Right kidney (tissue), 9 donors: ENCODE measurements around the gene CETN1.

Source experiments
- DNase-seq: peaks from one replicate; pipeline ENCODE4 v3.0.0-alpha.2; 2016
- long read RNA-seq, 8 donors: transcript quantifications; one replicate each; lab custom pipeline, GENCODE V29; 2026

CETN1 gene
- long read RNA-seq, donor 1, result 0 reads
- long read RNA-seq, donor 2, result 0 reads
- long read RNA-seq, donor 3, result 0 reads
- long read RNA-seq, donor 4, result 0 reads
- long read RNA-seq, donor 5, result 0 reads
- long read RNA-seq, donor 6, result 0 reads
- long read RNA-seq, donor 7, result 0 reads
- long read RNA-seq, donor 8, result 0 reads

GRCh38 chr18:580154-580553 is at the start of gene CETN1:
Gene CETN1 (plus strand): TSS chr18:580380. CDS start chr18:580409, 29 bp downstream.
- no peak for DNase-seq

- DNase-seq, result no peak
Measured at GRCh38 chr18:532018-532417, 48.2 kb upstream of the CETN1 start.

- no peak for DNase-seq
Measured at GRCh38 chr18:532632-533031, 47.5 kb upstream of the CETN1 start.

DNA sequence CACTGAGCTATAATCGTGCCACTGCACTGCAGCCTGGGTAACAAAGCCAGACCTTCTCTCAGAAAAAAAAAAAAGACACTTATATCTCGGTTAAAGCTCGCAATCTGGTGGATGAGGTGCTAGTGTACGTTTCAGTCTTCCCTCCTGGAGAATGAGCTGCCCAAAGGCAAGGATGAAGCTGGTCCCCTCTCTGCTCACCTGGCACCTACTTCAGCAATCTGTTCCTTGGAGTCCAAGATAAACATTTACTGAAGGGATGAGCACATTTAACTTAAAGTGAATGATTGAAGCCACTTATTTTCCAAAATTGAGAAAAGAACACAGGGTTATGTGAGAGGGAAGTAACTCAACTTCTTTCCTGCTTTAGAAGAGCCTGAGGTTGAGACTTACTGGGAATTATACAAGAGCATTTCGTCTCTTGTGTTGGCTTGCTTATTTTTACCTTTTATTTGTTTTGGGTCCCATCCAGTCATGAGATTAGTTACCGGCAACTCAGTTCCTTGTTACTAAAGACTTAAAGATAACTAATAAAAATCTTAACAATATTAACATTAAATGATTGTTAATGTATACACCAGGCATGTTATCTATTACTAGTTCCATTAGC is 46.1 kb upstream of the CETN1 start:
- DNase-seq, result no peak

DNA sequence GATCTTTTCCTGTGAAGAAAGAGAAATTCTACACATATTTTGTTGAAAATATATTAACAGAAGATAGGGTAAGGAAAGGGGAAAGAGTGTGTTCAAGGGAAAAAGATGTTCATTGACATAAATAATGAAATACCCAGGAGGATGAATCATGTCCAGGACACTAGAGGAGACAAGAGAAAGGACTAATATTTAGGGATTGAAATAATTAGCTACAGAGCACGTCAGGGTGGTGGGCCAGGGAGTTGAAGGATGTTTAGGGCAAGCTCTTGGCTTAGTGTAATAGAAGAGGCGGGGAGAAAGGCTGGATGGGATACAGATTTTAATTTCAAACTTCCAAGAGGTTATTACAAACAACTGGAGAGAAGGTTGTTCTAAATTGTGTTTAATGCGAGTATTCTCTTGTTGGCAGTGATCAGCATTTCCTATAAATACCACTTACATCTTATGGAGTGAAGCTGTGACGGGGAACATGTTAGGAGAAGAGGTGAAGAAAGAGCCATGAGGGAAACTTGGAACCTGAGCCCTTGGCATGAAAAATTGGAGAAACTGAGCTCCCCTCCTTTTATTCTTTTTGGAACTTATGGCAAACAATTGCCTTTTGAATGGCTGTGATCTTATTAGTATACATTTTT is 36.6 kb upstream of the CETN1 start:
- no peak for DNase-seq

DNA sequence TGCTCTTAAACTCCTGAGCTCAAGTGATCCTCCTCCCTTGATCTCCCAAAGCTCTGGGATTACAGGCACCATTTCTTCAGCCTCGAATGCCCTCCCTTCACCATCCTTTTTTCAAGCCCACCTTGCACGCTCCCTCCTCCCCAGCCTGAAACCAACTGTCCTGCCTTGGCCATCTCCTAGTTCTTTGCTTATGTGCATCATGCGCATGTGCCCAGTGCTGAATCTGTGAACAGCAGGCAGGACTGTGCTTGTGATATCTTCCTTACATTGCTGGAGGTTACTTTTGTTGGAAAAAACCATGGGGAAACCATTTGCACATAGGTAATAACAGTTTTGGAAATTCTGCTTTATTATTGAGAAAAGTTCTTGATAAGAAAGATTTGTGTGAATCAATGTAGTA is 30.2 kb upstream of the CETN1 start:
- no peak for DNase-seq

DNA sequence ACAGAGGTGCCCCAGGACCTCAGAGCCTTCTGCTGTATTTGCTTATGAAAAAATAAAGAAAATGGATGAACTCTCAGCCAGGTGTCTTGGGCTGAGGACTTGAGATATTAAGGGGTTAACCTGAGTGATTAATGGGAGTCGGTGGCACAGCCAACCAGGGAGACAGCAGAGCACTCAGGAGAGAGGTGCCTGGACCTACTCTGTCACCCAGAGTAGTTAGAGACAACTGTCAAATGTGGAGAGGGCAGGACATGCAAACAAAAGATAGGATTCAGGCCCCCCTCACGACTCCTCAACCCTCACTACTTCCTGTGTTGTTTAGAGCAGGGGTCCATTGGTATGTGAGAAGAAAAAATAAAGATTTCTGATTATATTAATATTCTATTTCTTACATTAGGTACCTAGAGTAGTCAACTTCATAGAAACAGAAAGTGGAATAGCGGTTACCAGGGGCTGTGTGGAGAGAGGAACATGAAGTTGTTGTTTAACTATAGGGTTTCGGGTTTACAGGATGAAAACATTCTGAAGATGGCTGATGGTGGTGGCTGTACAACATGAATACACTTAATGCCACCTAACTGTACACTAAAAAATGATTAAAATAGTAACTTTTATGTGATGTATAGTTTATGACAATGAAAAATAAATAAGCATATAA is 28.6 kb upstream of the CETN1 start:
- DNase-seq, result no peak

DNA sequence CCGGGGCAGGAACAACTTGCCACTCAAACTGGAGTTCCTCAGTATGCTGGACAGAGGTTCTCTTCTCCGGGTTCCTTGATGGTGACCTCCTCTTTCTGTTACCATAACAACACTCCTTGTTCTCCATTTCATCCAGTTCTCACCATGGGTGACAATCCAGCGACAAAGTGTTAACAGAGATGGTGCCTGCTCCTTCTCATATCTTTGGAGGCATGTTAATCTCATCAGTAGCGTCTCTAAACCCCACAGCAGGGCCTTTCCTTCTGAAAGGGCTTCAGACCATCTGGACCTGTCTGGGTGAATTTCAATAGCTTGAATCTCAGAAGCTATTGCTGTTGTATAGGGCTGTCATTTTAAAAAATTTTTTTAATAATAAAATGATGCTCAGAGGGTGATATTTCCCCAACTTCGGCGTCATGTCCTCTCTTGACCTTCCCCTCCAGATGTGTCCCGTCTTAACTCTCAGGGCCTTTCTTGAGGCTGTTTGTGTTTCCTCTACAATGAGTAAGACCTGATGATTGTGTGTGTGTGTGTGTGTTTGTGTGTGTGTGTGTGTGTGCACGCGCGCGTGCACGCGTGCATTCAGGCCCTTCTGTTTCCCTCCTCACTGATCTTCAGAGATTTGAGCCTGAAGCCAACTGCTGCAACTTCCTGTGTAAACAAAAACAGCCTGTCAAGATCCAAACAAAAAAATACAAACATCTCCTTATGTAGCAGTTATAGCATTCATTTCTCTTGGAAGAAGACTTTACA is 24.3 kb upstream of the CETN1 start:
- DNase-seq, result peak; percentile 4

DNA sequence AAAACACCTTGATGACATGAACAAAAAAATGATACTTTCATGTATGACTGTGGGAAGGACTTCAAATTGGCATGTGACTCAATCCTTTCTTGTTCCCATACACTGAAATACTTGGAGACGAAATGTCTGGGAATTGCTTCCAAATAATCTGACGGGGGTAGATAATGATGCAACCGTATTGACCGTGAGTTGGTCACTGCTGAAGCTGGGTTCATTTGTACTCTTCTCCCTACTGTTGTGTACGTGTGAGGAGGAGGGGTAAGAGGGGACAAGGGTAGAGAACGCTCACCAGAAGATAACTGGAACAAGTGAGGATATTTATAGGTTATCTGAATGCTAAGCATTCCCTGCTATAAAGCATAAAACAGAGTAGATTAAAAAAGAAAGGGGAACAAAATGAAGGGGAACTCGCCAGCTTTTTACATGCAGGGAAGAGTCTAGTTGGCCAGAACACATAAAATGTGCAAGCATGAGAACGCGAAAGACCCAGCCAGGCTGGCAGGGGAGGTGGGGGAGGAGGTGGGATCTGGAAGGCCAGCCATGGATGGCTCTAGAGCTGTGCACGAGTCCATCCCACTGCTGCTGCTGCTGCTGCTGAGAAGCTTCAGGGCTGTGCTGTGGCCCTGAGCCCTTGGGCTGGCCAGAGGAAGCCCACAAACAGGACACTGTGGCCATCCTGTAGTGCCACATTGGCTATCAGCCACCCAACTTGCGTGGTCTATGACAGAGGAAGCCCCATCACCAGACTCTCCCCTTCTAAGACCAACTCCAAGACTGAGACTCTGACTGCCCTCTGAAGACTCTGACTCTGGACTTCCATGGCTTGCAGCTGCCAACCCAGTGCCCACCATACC is 15.2 kb upstream of the CETN1 start:
- no peak for DNase-seq

DNA sequence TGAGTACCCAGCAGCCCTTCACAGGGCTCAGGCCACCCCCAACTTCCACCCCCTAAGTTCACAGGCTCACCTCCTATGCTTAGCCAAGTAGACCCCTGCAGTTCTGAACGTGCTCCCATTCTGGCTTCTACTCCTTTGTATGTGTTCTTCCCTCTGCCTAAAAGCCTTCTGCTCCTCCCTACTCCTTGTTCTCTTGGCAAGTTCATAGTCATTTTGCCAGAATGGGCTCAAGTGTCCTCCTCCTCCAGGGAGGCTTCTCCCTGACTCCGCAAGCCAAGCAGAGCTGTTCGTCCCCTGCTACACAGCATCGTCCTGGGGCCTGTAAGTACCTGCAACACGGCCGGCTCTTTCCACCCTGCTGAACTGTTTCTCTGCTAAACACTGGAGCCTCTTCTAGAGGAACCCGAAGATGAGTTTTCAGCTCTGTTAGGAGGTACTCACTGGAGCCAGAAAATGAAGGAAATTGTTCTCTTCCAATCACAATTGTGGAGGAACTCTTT is 14.6 kb upstream of the CETN1 start:
- DNase-seq, result no peak

DNA sequence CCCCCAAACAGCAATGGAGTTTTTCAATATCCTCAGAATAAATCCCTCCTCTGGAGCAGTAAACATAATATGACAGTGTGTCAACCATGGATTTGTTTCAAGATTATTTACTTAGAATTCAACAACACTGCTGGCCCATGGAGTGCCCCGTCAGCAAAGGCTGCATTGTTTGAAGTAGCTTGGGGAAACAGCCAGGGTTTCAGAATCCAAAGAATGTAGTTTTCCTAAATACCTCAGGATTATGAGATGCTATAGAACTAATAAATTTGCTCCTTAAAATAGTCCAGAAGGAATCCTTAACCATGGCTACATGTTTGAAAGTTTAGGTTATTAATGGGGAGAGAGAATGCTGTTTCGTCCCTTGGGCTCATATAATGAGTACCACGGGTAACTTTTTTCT is 13.1 kb upstream of the CETN1 start:
- DNase-seq, result peak; percentile 6

DNA sequence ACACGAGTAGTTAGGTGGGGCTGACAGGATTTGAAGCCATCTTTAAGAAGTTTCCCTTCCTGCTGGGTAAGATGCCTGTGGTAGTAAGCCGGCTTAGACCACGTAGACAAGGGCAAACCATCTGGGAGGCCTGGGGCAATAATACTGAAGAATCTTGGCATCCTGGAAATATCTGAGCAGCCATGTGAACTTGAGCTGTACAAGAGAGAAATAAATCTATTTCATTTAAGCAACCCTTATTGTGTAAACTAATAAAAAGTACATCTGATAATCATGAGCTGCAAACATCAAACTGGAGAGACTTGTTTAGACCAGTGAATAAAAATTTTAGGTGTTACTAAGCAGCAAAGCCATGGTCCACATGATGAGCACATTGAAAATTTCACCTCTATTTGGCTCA is 11.4 kb upstream of the CETN1 start:
- no peak for DNase-seq

DNA sequence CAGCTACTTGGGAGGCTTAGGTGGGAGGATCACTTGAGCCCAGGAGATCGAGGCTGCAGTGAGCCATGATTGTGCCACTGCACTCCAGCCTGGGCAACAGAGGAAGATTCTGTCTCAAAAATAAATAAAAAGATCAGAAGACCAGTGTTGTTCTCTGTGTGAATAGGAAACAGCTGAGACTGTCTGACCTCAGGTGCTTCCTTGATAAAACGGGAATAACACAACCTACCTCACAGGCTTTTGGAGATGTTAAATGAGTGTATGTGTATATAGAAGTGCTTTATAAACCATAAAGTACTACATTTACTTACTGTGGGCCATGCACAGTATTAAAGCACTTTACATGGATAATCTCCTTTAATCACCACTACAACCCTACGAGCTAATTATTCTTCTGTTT is 9.9 kb upstream of the CETN1 start:
- no peak for DNase-seq

- no peak for DNase-seq
Measured at GRCh38 chr18:570697-571096, 9.5 kb upstream of the CETN1 start.

DNA sequence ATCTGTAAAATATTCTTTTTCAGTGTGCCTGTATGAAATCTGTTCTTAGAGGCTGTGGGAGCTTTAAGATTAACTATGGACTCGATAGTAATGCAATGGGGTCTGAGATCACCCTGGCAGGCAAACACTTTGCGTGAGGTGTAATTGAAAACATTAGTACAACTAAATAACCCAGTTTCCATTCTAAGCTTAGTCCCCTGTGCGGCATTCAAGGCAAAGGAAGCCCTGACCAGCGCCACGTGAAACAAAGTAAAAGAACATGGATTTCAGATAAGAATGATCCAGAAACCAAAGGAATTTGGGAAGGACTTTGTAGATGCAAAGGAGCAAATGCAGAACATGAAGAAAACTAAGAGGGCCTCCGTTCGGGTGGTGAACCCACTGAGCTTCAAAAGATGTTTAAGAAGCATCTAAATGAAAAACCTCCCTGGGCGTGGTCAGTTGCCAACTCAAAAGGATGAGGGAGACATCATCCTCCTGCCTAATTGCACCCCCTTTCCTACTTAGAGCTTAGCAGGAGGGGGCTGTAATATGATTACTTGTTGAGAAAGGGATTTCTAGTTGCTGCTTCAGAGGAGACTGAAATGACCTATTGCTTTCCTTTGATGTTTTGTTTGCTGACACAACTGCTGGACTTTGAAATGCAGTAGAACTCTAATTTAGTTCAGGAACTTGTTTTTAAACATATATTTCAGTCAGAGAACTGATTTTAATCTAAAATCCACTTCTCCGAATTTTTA is 7.9 kb upstream of the CETN1 start:
- peak; percentile 22 for DNase-seq

GRCh38 chr18:572831-573289 is 7.3 kb upstream of the CETN1 start:
- no peak for DNase-seq

- DNase-seq, result no peak
Measured at GRCh38 chr18:573385-573784, 6.8 kb upstream of the CETN1 start.

DNA sequence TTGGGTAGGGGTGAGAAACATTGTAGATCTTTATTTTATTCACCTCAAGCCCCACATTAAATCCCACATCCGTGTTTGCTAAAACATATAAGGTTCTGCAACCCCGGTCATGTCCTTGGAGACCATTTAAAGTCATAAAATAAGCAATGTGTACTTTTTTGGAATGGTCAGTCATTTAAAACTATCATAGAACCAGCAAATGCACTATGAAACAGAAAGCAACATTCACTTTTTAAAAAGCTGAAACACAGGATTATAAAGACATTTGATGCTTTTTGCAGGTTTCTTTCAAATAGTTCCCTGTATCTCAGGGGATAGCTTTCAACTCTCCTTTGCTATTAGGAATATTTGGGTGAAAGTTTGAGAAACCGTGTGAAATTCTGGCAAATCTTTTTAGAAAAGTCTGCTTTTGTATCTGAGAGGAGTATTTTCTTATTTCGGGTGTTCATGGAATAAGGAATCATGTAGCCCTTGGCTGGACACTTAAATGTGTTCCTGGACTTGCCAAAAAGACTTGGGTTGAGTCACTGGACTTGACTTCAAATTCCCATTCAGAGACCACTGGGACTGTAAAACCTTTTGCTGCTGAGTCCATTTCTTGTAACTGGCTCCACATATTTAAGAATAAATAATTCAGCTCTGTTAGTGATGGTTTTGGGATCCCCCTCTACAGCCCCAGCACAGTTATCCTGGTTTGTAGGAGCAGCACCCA is 5.9 kb upstream of the CETN1 start:
- DNase-seq, result no peak

- DNase-seq, result no peak
Measured at GRCh38 chr18:574865-575645, 5.1 kb upstream of the CETN1 start.
